Heart left ventricle (tissue), 13 donors: ENCODE results near the gene CFLAR.

Source experiments
- CTCF ChIP-seq, 12 donors: fragments of 200-600 bp; sonication (generic) in 4 of 12; IDR thresholded peaks; one replicate each; pipeline versions ENCODE4 v1.5.0 to v1.8.0; 2018 to 2022; ENCODE audit warnings: antibody characterized with exemption in 12 of 12, mild to moderate bottlenecking in 5 of 12
- POLR2A ChIP-seq, 2 donors: fragments of 450-650 bp; IDR thresholded peaks; one replicate each; pipeline ENCODE4 v1.6.1; 2017; ENCODE audit warnings: antibody characterized with exemption in 2 of 2, mild to moderate bottlenecking in 2 of 2, moderate library complexity in 2 of 2
- donor health status: ischemic (EF 13 %, LVEDD 7.1; RV severe dilation, severe dysfunction).
- donor health status: DM: no; HTN: yes; CAD: no.
- donor health status: DM: no; HTN: no; CAD: no.
- donor health status: ischemic (EF 25% LVEDD 6.9; RV normal size, moderate dysfunction).
- donor health status: ischemic (EF 25% LVEDD 5.7; RV mildly dilated, moderate dysfunction).
- donor health status: ischemic (EF 35%, LVEDD 5.7; RV mildly dilated, moderate dysfunction).
- donor health status: nonischemic (EF 11% LVEDD 7.7; RV severe dilation, severe dysfunction).
- donor health status: DM: yes; HTN: yes; CAD: no.
- donor health status: PGD.
- donor health status: ischemic (EF 29% LVEDD 5.4; RV normal size, mild dysfunction).
- donor health status: nonischemic (EF 23%, LVEDD 6.1; RV moderate dilation, normal function).

GRCh38 chr2:201157694-201158093 lies 41.7 kb downstream of the CFLAR start:
- TF ChIP-seq CTCF (IDR thresholded peaks at IDR 0.05): no peak
- TF ChIP-seq POLR2A (IDR thresholded peaks at IDR 0.05): no peak
